Skeletal muscle cell (primary cell): Measurements from ENCODE around the gene LCN1.
"Not testable (repeated sequence)": the region's sequence is repeated elsewhere in the genome, so short reads cannot be mapped to it uniquely, and the experiment has no call there.

Source experiments
- DNase-seq: peaks from one replicate; pipeline ENCODE4 v3.0.0-alpha.2; 2010; ENCODE audit warnings: low read depth
- H3K4me3 ChIP-seq: 2 replicates; pipeline ENCODE4 v1.5.1; 2011; ENCODE audit warnings: low read depth, mild to moderate bottlenecking, control low read depth, low read length, moderate library complexity

LCN1 gene

GRCh38 chr9:135535631-135536030 lies 14.4 kb downstream of the LCN1 start:
- H3K4me3 ChIP-seq, DNase-seq: not testable (repeated sequence)

GRCh38 chr9:135536216-135536615 lies 15.0 kb downstream of the LCN1 start:
- no peak overlapping the region for H3K4me3 ChIP-seq
- peak; percentile 31 for DNase-seq

- not testable (repeated sequence) for H3K4me3 ChIP-seq, DNase-seq
These were observed 22.1 kb downstream of the LCN1 start for GRCh38 chr9:135543262-135543894.

GRCh38 chr9:135544981-135545635 lies 23.9 kb downstream of the LCN1 start:
- DNase-seq = no peak
- H3K4me3 ChIP-seq = no peak overlapping the region

- not testable (repeated sequence) for DNase-seq, H3K4me3 ChIP-seq
These were observed 24.5 kb downstream of the LCN1 start, which contains the start of gene OBP2A for GRCh38 chr9:135545646-135546176. OBP2A (plus strand) TSS chr9:135546126; CDS start chr9:135546181, 55 bp downstream.

GRCh38 chr9:135546792-135547617 lies 25.8 kb downstream of the LCN1 start:
- DNase-seq, H3K4me3 ChIP-seq: not testable (repeated sequence)

GRCh38 chr9:135547756-135548736 lies 26.8 kb downstream of the LCN1 start:
- H3K4me3 ChIP-seq = no peak overlapping the region
- DNase-seq = no peak

- DNase-seq = not testable (repeated sequence)
These were observed 28.5 kb downstream of the LCN1 start for GRCh38 chr9:135549478-135550343.

GRCh38 chr9:135550344-135550918 lies 29.2 kb downstream of the LCN1 start:
- no peak for DNase-seq

More at GRCh38 chr9:135549478-135550343, 28.5 kb downstream of the LCN1 start:
- H3K4me3 ChIP-seq = not testable (repeated sequence)

GRCh38 chr9:135551031-135551430 lies 29.8 kb downstream of the LCN1 start:
- no peak overlapping the region for H3K4me3 ChIP-seq
- no peak for DNase-seq

More at GRCh38 chr9:135550344-135550918, 29.2 kb downstream of the LCN1 start:
- H3K4me3 ChIP-seq = no peak overlapping the region

GRCh38 chr9:135551456-135551855 lies 30.2 kb downstream of the LCN1 start:
- no peak overlapping the region for H3K4me3 ChIP-seq
- DNase-seq = no peak

GRCh38 chr9:135552021-135552697 lies 30.9 kb downstream of the LCN1 start:
- H3K4me3 ChIP-seq = no peak overlapping the region
- no peak for DNase-seq

GRCh38 chr9:135552698-135553171 lies 31.5 kb downstream of the LCN1 start:
- DNase-seq = no peak

GRCh38 chr9:135554718-135555117 lies 33.5 kb downstream of the LCN1 start:
- no peak overlapping the region for H3K4me3 ChIP-seq
- DNase-seq = no peak

More at GRCh38 chr9:135552698-135553171, 31.5 kb downstream of the LCN1 start:
- no peak overlapping the region for H3K4me3 ChIP-seq

- DNase-seq = no peak
- no peak overlapping the region for H3K4me3 ChIP-seq
These were observed 34.0 kb downstream of the LCN1 start for GRCh38 chr9:135555203-135555602.

GRCh38 chr9:135555910-135556309 lies 34.7 kb downstream of the LCN1 start:
- no peak overlapping the region for H3K4me3 ChIP-seq
- DNase-seq = no peak

- no peak overlapping the region for H3K4me3 ChIP-seq
- no peak for DNase-seq
These were observed 38.4 kb downstream of the LCN1 start for GRCh38 chr9:135559606-135560005.
